H1 (cell line): ENCODE measurements around the gene LHFPL3. TPM values are rescaled to one million over a fixed set of nuclear protein-coding genes. Genes with fewer than 3 reads are reported as not detected.

ENCODE experiments used
- CTCF ChIA-PET: fragments of 300-600 bp; sonication (Branson Sonifier 250); formaldehyde crosslinking; loops from one replicate; lab custom pipeline; 2021; ENCODE audit not compliant: partially characterized antibody; lab: Charles Lee
- POLR2A ChIA-PET: fragments of 300-600 bp; sonication (Branson Sonifier 250); formaldehyde crosslinking; loops from one replicate; lab custom pipeline; 2021; ENCODE audit warnings: inconsistent platforms; ENCODE audit not compliant: partially characterized antibody; lab: Charles Lee
- DNase-seq, 2 experiments: peaks; one replicate each; pipeline versions ENCODE4 v3.0.0 to v3.0.0-alpha.2; 2010 to 2022; ENCODE audit warnings: low spot score in 2 of 2, low read depth in 1 of 2, mixed read lengths in 1 of 2
- FAIRE-seq: peaks from 2 replicates; lab custom pipeline; 2011; peaks lifted over from hg19 to GRCh38; lab: Jason Lieb, UNC
- H2AFZ ChIP-seq: 2 replicates; pipeline ENCODE4 v1.8.1; 2012; ENCODE audit warnings: low read length, inconsistent platforms
- H2AK5ac ChIP-seq: 2 replicates; pipeline ENCODE4 v1.6.1; 2013; ENCODE audit warnings: low read depth, low read length
- H2BK120ac ChIP-seq: replicated peaks from 2 replicates; pipeline ENCODE3; 2013; ENCODE audit warnings: low read depth, low read length, inconsistent platforms
- H2BK12ac ChIP-seq: 2 replicates; pipeline ENCODE4 v1.6.1; 2013; ENCODE audit warnings: low read depth, low read length
- H2BK15ac ChIP-seq: 2 replicates; pipeline ENCODE4 v1.6.1; 2013; ENCODE audit warnings: low read length
- H2BK20ac ChIP-seq: 2 replicates; pipeline ENCODE4 v1.6.1; 2013; ENCODE audit warnings: low read length
- H2BK5ac ChIP-seq: 2 replicates; pipeline ENCODE4 v1.6.1; 2013; ENCODE audit warnings: low read depth, low read length
- H3K14ac ChIP-seq: 2 replicates; pipeline ENCODE4 v1.6.1; 2013; ENCODE audit warnings: inconsistent platforms; ENCODE audit not compliant: insufficient read length
- H3K18ac ChIP-seq: 2 replicates; pipeline ENCODE4 v1.6.1; 2013; ENCODE audit warnings: low read length; ENCODE audit errors: extremely low read depth
- H3K23ac ChIP-seq: 2 replicates; pipeline ENCODE4 v1.6.1; 2013; ENCODE audit warnings: inconsistent platforms; ENCODE audit not compliant: insufficient read length
- H3K23me2 ChIP-seq: 2 replicates; pipeline ENCODE4 v1.6.1; 2013; ENCODE audit warnings: low read depth, low read length
- H3K27ac ChIP-seq: 2 replicates; pipeline ENCODE4 v1.6.1; 2011; ENCODE audit warnings: low read depth, low read length, inconsistent platforms
- H3K27me3 ChIP-seq, 4 experiments: replicated peaks in 1 of 4; 1 replicate in 1 of 4; 2 replicates in 3 of 4; pipeline versions ENCODE4 v1.6.1 to v1.8.1; 2011 to 2013; ENCODE audit warnings: low read length in 3 of 4, mild to moderate bottlenecking in 3 of 4, inconsistent platforms in 2 of 4, mixed read lengths in 2 of 4, moderate library complexity in 1 of 4; ENCODE audit not compliant: control insufficient read depth in 3 of 4, insufficient read depth in 3 of 4; ENCODE audit errors: extremely low read depth in 1 of 4
- H3K36me3 ChIP-seq, 4 experiments: 2 replicates each; pipeline versions ENCODE4 v1.6.1 to v1.8.1; 2011 to 2013; ENCODE audit warnings: mild to moderate bottlenecking in 4 of 4, low read length in 3 of 4, moderate library complexity in 2 of 4, control low read depth in 1 of 4, inconsistent platforms in 1 of 4; ENCODE audit not compliant: insufficient read depth in 4 of 4, control insufficient read depth in 2 of 4
- H3K4ac ChIP-seq: replicated peaks from 2 replicates; pipeline ENCODE3; 2013; ENCODE audit warnings: low read length, low read depth, mixed read lengths, inconsistent platforms; ENCODE audit not compliant: insufficient read length
- H3K4me1 ChIP-seq, 4 experiments: replicated peaks in 1 of 4; 1 replicate in 1 of 4; 2 replicates in 3 of 4; pipeline versions ENCODE4 v1.6.1 to v1.8.1; 2011 to 2013; ENCODE audit warnings: low read length in 3 of 4, inconsistent platforms in 2 of 4, mixed read lengths in 1 of 4; ENCODE audit not compliant: insufficient read depth in 4 of 4, control insufficient read depth in 3 of 4
- H3K4me2 ChIP-seq, 2 experiments: 2 replicates each; pipeline versions ENCODE4 v1.6.1 to v1.8.1; 2011 to 2013; ENCODE audit warnings: low read depth in 2 of 2, low read length in 2 of 2, control low read depth in 1 of 2, inconsistent platforms in 1 of 2, mild to moderate bottlenecking in 1 of 2; ENCODE audit not compliant: insufficient read depth in 1 of 2
- H3K4me3 ChIP-seq, 4 experiments: fragments of 200-600, 300-600 bp in 1 of 4; sonication (generic), shearing (Covaris generic), sonication (Bioruptor Twin) in 1 of 4; 2 replicates each; pipeline versions ENCODE4 v1.5.1 to v1.8.1; 2011 to 2016; ENCODE audit warnings: low read length in 4 of 4, low read depth in 3 of 4, control low read depth in 2 of 4, inconsistent platforms in 2 of 4, mild to moderate bottlenecking in 2 of 4, mixed read lengths in 1 of 4, moderate library complexity in 1 of 4; ENCODE audit not compliant: insufficient read depth in 2 of 4; ENCODE audit errors: extremely low read depth in 1 of 4
- H3K56ac ChIP-seq: replicated peaks from 2 replicates; pipeline ENCODE3; 2013; ENCODE audit warnings: low read depth, mild to moderate bottlenecking, mixed read lengths, low read length, inconsistent platforms; ENCODE audit not compliant: insufficient read length
- H3K79me1 ChIP-seq: 2 replicates; pipeline ENCODE4 v1.6.1; 2013; ENCODE audit warnings: low read depth, low read length, control low read depth
- H3K79me2 ChIP-seq, 2 experiments: 2 replicates each; pipeline versions ENCODE4 v1.6.1 to v1.8.1; 2012 to 2013; ENCODE audit warnings: low read length in 2 of 2, mild to moderate bottlenecking in 2 of 2, inconsistent platforms in 1 of 2; ENCODE audit not compliant: insufficient read depth in 2 of 2, control insufficient read depth in 1 of 2
- H3K9ac ChIP-seq, 4 experiments: replicated peaks in 1 of 4; 1 replicate in 1 of 4; 2 replicates in 3 of 4; pipeline versions ENCODE4 v1.6.1 to v1.8.1; 2011 to 2013; ENCODE audit warnings: low read depth in 3 of 4, low read length in 3 of 4, control low read depth in 2 of 4, mild to moderate bottlenecking in 2 of 4, moderate library complexity in 2 of 4, inconsistent platforms in 1 of 4; ENCODE audit errors: extremely low read depth in 1 of 4
- H3K9me3 ChIP-seq, 2 experiments: 2 replicates each; pipeline versions ENCODE4 v1.6.1 to v1.8.1; 2012 to 2013; ENCODE audit warnings: mild to moderate bottlenecking in 2 of 2, moderate library complexity in 2 of 2, control low read depth in 1 of 2, inconsistent platforms in 1 of 2, low read depth in 1 of 2, low read length in 1 of 2, mixed read lengths in 1 of 2; ENCODE audit not compliant: insufficient read depth in 2 of 2
- H4K20me1 ChIP-seq, 2 experiments: replicated peaks in 1 of 2; 2 replicates each; pipeline versions ENCODE3 to v1.8.1; 2011 to 2013; ENCODE audit warnings: inconsistent platforms in 2 of 2, low read length in 2 of 2, mild to moderate bottlenecking in 1 of 2; ENCODE audit not compliant: insufficient read depth in 2 of 2, control insufficient read depth in 1 of 2
- H4K5ac ChIP-seq: 2 replicates; pipeline ENCODE4 v1.6.1; 2013; ENCODE audit warnings: low read length, low read depth, mixed read lengths, inconsistent platforms; ENCODE audit not compliant: insufficient read length
- H4K8ac ChIP-seq: 2 replicates; pipeline ENCODE4 v1.8.0; 2013; ENCODE audit warnings: mild to moderate bottlenecking, moderate library complexity, low read length, inconsistent platforms; ENCODE audit not compliant: insufficient read depth; ENCODE audit errors: extremely low read depth
- H4K91ac ChIP-seq: replicated peaks from 2 replicates; pipeline ENCODE3; 2013; ENCODE audit warnings: low read length, mixed read lengths, inconsistent platforms; ENCODE audit not compliant: insufficient read length
- BACH1 ChIP-seq: IDR thresholded peaks from 2 replicates; pipeline ENCODE4 v1.6.1; 2012; ENCODE audit warnings: low read length, improper control_type of control experiment
- CHD2 ChIP-seq: IDR thresholded peaks from 2 replicates; pipeline ENCODE4 v1.6.1; 2012; ENCODE audit warnings: low read length, improper control_type of control experiment
- CTBP2 ChIP-seq: IDR thresholded peaks from 2 replicates; pipeline ENCODE4 v1.7.0; 2011; ENCODE audit warnings: borderline replicate concordance, mild to moderate bottlenecking, moderate library complexity, mixed read lengths, low read length; ENCODE audit not compliant: insufficient read depth, insufficient read length
- EGR1 ChIP-seq: IDR thresholded peaks from 2 replicates; pipeline ENCODE4 v1.6.1; 2011; ENCODE audit warnings: low read depth, low read length, borderline replicate concordance
- KDM4A ChIP-seq: IDR thresholded peaks from one replicate; pipeline ENCODE4 v1.7.1; 2012; ENCODE audit warnings: low read depth, mild to moderate bottlenecking, moderate library complexity, low read length, inconsistent platforms; ENCODE audit not compliant: severe bottlenecking
- POLR2A ChIP-seq, 2 experiments: IDR thresholded peaks; 1 replicate in 1 of 2; 2 replicates in 1 of 2; pipeline ENCODE4 v1.6.1; 2011; ENCODE audit warnings: low read depth in 2 of 2, low read length in 2 of 2, mild to moderate bottlenecking in 2 of 2; ENCODE audit errors: control extremely low read depth in 1 of 2
- POU5F1 ChIP-seq: IDR thresholded peaks from 2 replicates; pipeline ENCODE4 v1.6.1; 2011; ENCODE audit warnings: low read depth, mild to moderate bottlenecking, low read length, moderate library complexity
- RNF2 ChIP-seq: fragments of 200-900, 300-1000 bp; sonication (generic); IDR thresholded peaks from 2 replicates; pipeline ENCODE4 v1.7.1; 2016; ENCODE audit warnings: borderline replicate concordance, low read depth, mild to moderate bottlenecking, antibody characterized with exemption, low read length; ENCODE audit not compliant: poor library complexity, severe bottlenecking; ENCODE audit errors: missing control alignments
- SAP30 ChIP-seq: fragments of 300-600 bp; sonication (generic); IDR thresholded peaks from 2 replicates; pipeline ENCODE4 v1.7.1; 2012; ENCODE audit warnings: low read length, moderate library complexity, mild to moderate bottlenecking, inconsistent platforms; ENCODE audit not compliant: insufficient read depth, insufficient replicate concordance
- TAF7 ChIP-seq: optimal IDR thresholded peaks from 2 replicates; pipeline ENCODE3; 2011; ENCODE audit warnings: low read depth, mild to moderate bottlenecking, inconsistent platforms, low read length, moderate library complexity, borderline replicate concordance
- TBP ChIP-seq: IDR thresholded peaks from 2 replicates; pipeline ENCODE4 v1.6.1; 2011; ENCODE audit warnings: low read depth, low read length, improper control_type of control experiment
- TCF12 ChIP-seq: IDR thresholded peaks from 2 replicates; pipeline ENCODE4 v1.6.1; 2011; ENCODE audit warnings: low read depth, mild to moderate bottlenecking, low read length
- WGBS, 2 experiments: shearing (Covaris generic) in 1 of 2; methylation state at CpG; one replicate each; pipeline versions ENCODE4 v1.1.6 to v1.1.7; 2013 to 2015; ENCODE audit warnings: low lambda C conversion rate in 2 of 2, mixed read lengths in 2 of 2, inconsistent platforms in 1 of 2, low coverage in 1 of 2, missing lambda C conversion rate in 1 of 2; ENCODE audit not compliant: insufficient replicate concordance in 2 of 2, insufficient coverage in 1 of 2, insufficient read length in 1 of 2; ENCODE audit errors: extremely low coverage in 1 of 2, missing lambda C conversion rate in 1 of 2; 5-methylcytosine and 5-hydroxymethylcytosine counted together
- polyA plus RNA-seq, 7 experiments: library from polyadenylated mRNA; depleted of rRNA in 3 of 7; stranded (reverse) in 5 of 7; unstranded in 2 of 7; fragments of >200 nt in 5 of 7; fragments of 200-250 nt in 2 of 7; gene quantifications; 1 replicate in 5 of 7; 2 replicates in 1 of 7; 4 replicates in 1 of 7; pipeline versions ENCODE4 v1.2.1 to v1.2.3, GENCODE V29; 2011 to 2013; ENCODE audit warnings: missing spikeins in 2 of 7, mixed read lengths in 2 of 7
- total RNA-seq: library from RNA; stranded (reverse); fragmentation: NEBNext Ultra II Directional; extraction: Animal tissue kit (Norgen Biotek cat#: 25700); gene quantifications from 2 replicates; pipeline ENCODE4 v1.2.1, GENCODE V29; 2021

The LHFPL3 gene
- total and polyA plus RNA-seq, 2 of the 8 experiments (the other 6 are each of a cell fraction or from before 2014, with no cell fraction given), result 0.24 to 0.50 TPM

- Histone ChIP-seq H2BK5ac (no peak overlapping the region), H2BK15ac (no peak overlapping the region), H3K9me3 (peaks cover 0 to 16% of the 10 kb centered on the region in 2 experiments; a peak in 2 of 4 replicates), H3K14ac (no peak overlapping the region), H3K4me1 (no peaks in the 10 kb centered on the region), H2BK120ac (no peak overlapping the region), H3K56ac (no peak overlapping the region), H2BK12ac (no peak overlapping the region), H3K23ac (no peak overlapping the region), H4K5ac (no peak overlapping the region), H3K79me1 (no peaks in the 10 kb centered on the region), H3K4ac (no peak overlapping the region), H2AK5ac (no peak overlapping the region), H3K36me3 (no peaks in the 10 kb centered on the region), H4K8ac (no peak overlapping the region), H3K79me2 (no peaks in the 10 kb centered on the region), H3K23me2 (no peaks in the 10 kb centered on the region), H4K91ac (no peak overlapping the region), H3K4me3 (no peak overlapping the region), H3K9ac (no peak overlapping the region), H4K20me1 (no peaks in the 10 kb centered on the region), H2AFZ (no peak overlapping the region), H3K27ac (no peak overlapping the region), H3K4me2 (no peak overlapping the region), H3K27me3 (no peaks in the 10 kb centered on the region), H2BK20ac (no peak overlapping the region), H3K18ac (no peak overlapping the region)
- CTCF ChIA-PET, result interaction anchor here (1.2 kb wide), 1 partner anchor 204 kb away, joined by 3 read pairs; no protein-coding TSS in a partner anchor
- TF ChIP-seq RNF2 (no peak), TCF12 (no peak), SAP30 (no peak), TBP (no peak), CHD2 (no peak), POLR2A (IDR thresholded peaks at IDR 0.05; ENCODE audit: control extremely low read depth in 1 of 2, low read depth in 2 of 2, low read length in 2 of 2) (no peak), POU5F1 (no peak), CTBP2 (no peak), BACH1 (no peak), KDM4A (no peak), TAF7 (no peak), EGR1 (no peak)
- no peak for DNase-seq
- 100% methylated on average over 1 of the region's 1 CpG; no CpG with 5 or more reads in 1 of the 2 experiments for WGBS, 2 experiments
- POLR2A ChIA-PET, result no interaction called here
- no peak for FAIRE-seq
Observed at GRCh38 chr7:104679085-104679484, 350.7 kb downstream of the LHFPL3 start.
